ENCODE measurements around the gene DIAPH2. TPM values are rescaled to one million over a fixed set of nuclear protein-coding genes. Genes with fewer than 3 reads are reported as not detected.

Gene DIAPH2
- total RNA-seq, 1 donor from 2014 or later, result 20.5 TPM

DNA sequence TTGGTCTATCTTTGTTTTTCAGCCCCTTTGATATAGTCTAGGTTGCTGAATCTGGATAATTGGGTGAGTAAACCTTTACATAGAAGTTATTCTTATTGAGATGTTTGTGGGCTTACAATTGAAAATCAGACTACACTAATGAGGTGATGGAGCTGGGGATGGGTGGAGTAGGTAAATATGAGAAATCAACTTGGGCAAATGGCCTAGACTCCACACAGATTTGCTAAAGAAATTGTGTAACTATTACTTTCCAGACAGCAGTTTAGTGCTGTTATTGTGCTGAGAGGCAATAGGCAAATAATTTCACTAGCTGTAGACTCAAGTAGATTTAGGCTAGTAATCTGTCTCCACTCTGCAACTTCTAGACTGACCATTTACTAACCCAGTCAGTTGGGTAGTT, 8.2 kb downstream of the DIAPH2 start:
- Mint-ChIP-seq H3K27me3 (no peaks in the 10 kb centered on the region), H3K9me3 (no peaks in the 10 kb centered on the region), H3K4me3 (no peak overlapping the region), H3K27ac (no peak overlapping the region), H3K4me1 (no peaks in the 10 kb centered on the region), H3K36me3 (ENCODE audit: low read depth) (peaks cover 1% of the 10 kb centered on the region)
- ChIA-PET POLR2A (no interaction called here), CTCF (no interaction called here)
- ATAC-seq (ENCODE audit: low read depth), result no peak
- TF ChIP-seq, protein P1, sequence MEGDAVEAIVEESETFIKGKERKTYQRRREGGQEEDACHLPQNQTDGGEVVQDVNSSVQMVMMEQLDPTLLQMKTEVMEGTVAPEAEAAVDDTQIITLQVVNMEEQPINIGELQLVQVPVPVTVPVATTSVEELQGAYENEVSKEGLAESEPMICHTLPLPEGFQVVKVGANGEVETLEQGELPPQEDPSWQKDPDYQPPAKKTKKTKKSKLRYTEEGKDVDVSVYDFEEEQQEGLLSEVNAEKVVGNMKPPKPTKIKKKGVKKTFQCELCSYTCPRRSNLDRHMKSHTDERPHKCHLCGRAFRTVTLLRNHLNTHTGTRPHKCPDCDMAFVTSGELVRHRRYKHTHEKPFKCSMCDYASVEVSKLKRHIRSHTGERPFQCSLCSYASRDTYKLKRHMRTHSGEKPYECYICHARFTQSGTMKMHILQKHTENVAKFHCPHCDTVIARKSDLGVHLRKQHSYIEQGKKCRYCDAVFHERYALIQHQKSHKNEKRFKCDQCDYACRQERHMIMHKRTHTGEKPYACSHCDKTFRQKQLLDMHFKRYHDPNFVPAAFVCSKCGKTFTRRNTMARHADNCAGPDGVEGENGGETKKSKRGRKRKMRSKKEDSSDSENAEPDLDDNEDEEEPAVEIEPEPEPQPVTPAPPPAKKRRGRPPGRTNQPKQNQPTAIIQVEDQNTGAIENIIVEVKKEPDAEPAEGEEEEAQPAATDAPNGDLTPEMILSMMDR (IDR thresholded peaks at IDR 0.05), result no peak
- intact Hi-C loops (cut with micrococcal nuclease), result no loop called here
- no peak for DNase-seq

DNA sequence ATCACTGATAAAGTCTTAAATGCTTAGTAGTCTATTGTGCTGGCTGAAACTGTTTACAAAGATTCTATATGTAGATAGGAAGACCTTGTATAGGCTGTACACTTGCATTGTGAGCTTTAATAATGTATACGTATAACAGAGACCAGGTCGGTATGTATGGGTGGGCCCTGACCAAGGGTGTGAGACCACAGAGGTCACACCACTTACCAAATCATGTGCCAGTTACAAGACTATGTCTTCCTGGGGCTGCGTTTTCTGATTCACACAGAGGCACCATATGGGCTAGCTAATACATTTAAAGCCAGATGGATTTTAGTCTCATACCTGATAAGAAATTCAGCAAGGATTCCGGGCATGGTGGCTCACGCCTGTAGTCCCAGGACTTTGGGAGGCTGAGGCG, 8.8 kb downstream of the DIAPH2 start:
- POLR2A ChIA-PET, result interaction anchor here (0.6 kb wide), 1 partner anchor 9 kb away, joined by 3 read pairs; the partner anchor contains the start of gene DIAPH2
- no peak for DNase-seq
- Mint-ChIP-seq H3K36me3 (ENCODE audit: low read depth) (peaks cover 5% of the 10 kb centered on the region), H3K27ac (no peak overlapping the region), H3K27me3 (no peaks in the 10 kb centered on the region), H3K9me3 (no peaks in the 10 kb centered on the region), H3K4me3 (no peak overlapping the region), H3K4me1 (no peaks in the 10 kb centered on the region)
- intact Hi-C loops (cut with micrococcal nuclease), result no loop called here
- no peak for ATAC-seq (ENCODE audit: low read depth)
- CTCF ChIA-PET, result no interaction called here
- TF ChIP-seq, protein P1 (IDR thresholded peaks at IDR 0.05), result no peak

DNA sequence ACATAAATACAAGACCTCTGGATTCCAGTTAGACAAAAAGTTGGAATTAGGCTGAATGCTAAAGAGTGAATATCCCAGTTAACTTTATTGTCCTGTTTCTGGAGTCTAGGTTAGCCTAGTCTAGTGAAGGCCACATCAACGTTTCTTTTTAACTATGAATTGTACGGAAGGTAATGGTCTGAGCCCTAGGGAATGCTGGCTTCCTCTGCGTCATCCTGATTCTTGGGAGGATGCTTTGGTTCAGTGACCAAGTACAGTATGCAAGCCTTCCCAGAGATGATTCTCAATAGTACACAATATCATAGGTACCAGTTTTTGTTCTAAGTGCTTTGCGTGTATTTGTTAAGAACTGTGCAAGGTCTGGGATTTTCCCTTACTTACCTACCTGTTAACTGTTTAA, 11.8 kb downstream of the DIAPH2 start:
- Mint-ChIP-seq H3K27me3 (no peaks in the 10 kb centered on the region), H3K4me3 (no peak overlapping the region), H3K36me3 (ENCODE audit: low read depth) (peaks cover 7% of the 10 kb centered on the region), H3K9me3 (no peaks in the 10 kb centered on the region), H3K4me1 (no peaks in the 10 kb centered on the region), H3K27ac (no peak overlapping the region)
- TF ChIP-seq, protein P1 (IDR thresholded peaks at IDR 0.05), result no peak
- no peak for ATAC-seq (ENCODE audit: low read depth)
- intact Hi-C loops (cut with micrococcal nuclease), result no loop called here
- CTCF ChIA-PET, result no interaction called here
- POLR2A ChIA-PET, result interaction anchor here (1.0 kb wide), 1 partner anchor 10 kb away, joined by 3 read pairs; no protein-coding TSS in a partner anchor
- DNase-seq, result no peak

DNA sequence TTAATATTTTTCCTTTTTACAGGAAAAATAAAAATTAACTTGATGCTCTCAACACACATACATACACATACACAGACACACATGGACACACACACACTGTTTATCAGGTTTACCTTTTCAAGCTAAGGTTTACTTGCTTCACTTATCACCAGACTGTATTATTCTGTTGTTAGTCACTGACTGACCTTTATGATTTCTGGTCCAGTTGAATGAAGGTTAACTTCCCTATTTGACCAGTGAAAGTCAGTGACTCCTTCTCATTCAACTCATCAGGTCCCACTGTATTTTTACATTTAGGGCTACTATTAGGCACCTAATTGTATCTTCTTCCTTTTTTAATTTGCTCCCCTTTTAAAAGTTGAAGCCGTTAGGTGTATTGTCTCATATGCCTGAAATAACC, 16.0 kb downstream of the DIAPH2 start:
- DNase-seq, result no peak
- TF ChIP-seq, protein P1 (IDR thresholded peaks at IDR 0.05), result no peak
- POLR2A ChIA-PET, result no interaction called here
- H3K27me3 Mint-ChIP-seq, result no peaks in the 10 kb centered on the region
- peaks cover 2% of the 10 kb centered on the region for H3K4me1 Mint-ChIP-seq
- intact Hi-C loops (cut with micrococcal nuclease), result no loop called here
- no peak for ATAC-seq (ENCODE audit: low read depth)
- H3K4me3 Mint-ChIP-seq, result no peak overlapping the region
- CTCF ChIA-PET, result no interaction called here
- H3K27ac Mint-ChIP-seq, result no peak overlapping the region
- no peaks in the 10 kb centered on the region for H3K9me3 Mint-ChIP-seq
- H3K36me3 Mint-ChIP-seq (ENCODE audit: low read depth), result peaks cover 6% of the 10 kb centered on the region

DNA sequence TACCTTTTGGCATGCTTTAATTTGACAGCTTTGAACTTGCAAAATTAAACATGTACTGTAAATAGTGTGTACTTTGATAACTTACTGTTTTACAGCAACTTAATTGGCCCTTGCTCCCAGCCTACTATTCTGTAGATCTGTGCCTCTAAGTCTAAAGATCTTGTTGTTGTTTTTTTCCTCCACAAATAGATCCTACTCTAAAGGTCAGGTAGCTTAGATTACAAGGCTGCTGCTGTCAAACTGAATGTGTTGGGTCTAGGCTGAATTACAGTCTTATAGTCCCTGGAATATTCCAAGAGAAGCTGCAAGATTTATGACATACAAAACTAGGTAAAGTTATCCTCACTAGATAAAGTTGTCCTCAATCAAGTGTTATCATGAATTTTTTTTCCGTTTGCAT, 18.7 kb downstream of the DIAPH2 start:
- no peak for ATAC-seq (ENCODE audit: low read depth)
- TF ChIP-seq, protein P1 (IDR thresholded peaks at IDR 0.05), result no peak
- no peaks in the 10 kb centered on the region for H3K27me3 Mint-ChIP-seq
- H3K9me3 Mint-ChIP-seq, result no peaks in the 10 kb centered on the region
- peaks cover 10% of the 10 kb centered on the region for H3K4me1 Mint-ChIP-seq
- no peak for DNase-seq
- no peak overlapping the region for H3K4me3 Mint-ChIP-seq
- intact Hi-C loops (cut with micrococcal nuclease), result no loop called here
- POLR2A ChIA-PET, result no interaction called here
- CTCF ChIA-PET, result no interaction called here
- no peak overlapping the region for H3K27ac Mint-ChIP-seq
- peaks cover 2% of the 10 kb centered on the region for H3K36me3 Mint-ChIP-seq (ENCODE audit: low read depth)

Measured in activated B cell treated with CpG ODN at 0.5 μM for 24 hours (primary cell).